Measurements from ENCODE around the gene BRINP3.

- TF ChIP-seq, protein P1, sequence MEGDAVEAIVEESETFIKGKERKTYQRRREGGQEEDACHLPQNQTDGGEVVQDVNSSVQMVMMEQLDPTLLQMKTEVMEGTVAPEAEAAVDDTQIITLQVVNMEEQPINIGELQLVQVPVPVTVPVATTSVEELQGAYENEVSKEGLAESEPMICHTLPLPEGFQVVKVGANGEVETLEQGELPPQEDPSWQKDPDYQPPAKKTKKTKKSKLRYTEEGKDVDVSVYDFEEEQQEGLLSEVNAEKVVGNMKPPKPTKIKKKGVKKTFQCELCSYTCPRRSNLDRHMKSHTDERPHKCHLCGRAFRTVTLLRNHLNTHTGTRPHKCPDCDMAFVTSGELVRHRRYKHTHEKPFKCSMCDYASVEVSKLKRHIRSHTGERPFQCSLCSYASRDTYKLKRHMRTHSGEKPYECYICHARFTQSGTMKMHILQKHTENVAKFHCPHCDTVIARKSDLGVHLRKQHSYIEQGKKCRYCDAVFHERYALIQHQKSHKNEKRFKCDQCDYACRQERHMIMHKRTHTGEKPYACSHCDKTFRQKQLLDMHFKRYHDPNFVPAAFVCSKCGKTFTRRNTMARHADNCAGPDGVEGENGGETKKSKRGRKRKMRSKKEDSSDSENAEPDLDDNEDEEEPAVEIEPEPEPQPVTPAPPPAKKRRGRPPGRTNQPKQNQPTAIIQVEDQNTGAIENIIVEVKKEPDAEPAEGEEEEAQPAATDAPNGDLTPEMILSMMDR (IDR thresholded peaks at IDR 0.05) = no peak
- no peak for TF ChIP-seq POLR2A (IDR thresholded peaks at IDR 0.05)
Observed at GRCh38 chr1:190429932-190430331, 47.7 kb downstream of the BRINP3 start.
